Gastroesophageal sphincter (tissue), 4 donors: ENCODE results near the gene ZBTB43. TPM values are rescaled to one million over a fixed set of nuclear protein-coding genes. Genes with fewer than 3 reads are reported as not detected.

ENCODE experiments used
- ATAC-seq: fragments of 150-250 bp; one replicate; pipeline ENCODE4 v1.9.1; 2016; ENCODE audit warnings: mild to moderate bottlenecking, moderate library complexity
- H3K27ac ChIP-seq, 4 donors: fragments of 200-600 bp; sonication (generic) in 3 of 4; 1 replicate in 3 of 4; 2 replicates in 1 of 4; pipeline ENCODE4 v1.5.1; 2016 to 2019
- H3K27me3 ChIP-seq: fragments of 200-600 bp; sonication (generic); one replicate; pipeline ENCODE4 v1.5.1; 2019
- H3K36me3 ChIP-seq, 2 donors: fragments of 200-600 bp; sonication (generic); one replicate each; pipeline ENCODE4 v1.5.1; 2019; ENCODE audit warnings: control low read depth in 1 of 2
- H3K4me1 ChIP-seq, 3 donors: fragments of 200-600 bp; sonication (generic); 1 replicate in 2 of 3; 2 replicates in 1 of 3; pipeline ENCODE4 v1.5.1; 2016 to 2019; ENCODE audit warnings: control low read depth in 2 of 3
- H3K4me3 ChIP-seq, 2 donors: fragments of 200-600 bp; sonication (generic); one replicate each; pipeline ENCODE4 v1.5.1; 2019; ENCODE audit warnings: mild to moderate bottlenecking in 1 of 2, moderate library complexity in 1 of 2
- H3K9me3 ChIP-seq, 3 donors: fragments of 200-600 bp; sonication (generic); one replicate each; pipeline ENCODE4 v1.5.1; 2017 to 2019; ENCODE audit warnings: control low read depth in 2 of 3
- EP300 ChIP-seq: sonication (generic); formaldehyde crosslinking; IDR thresholded peaks from one replicate; pipeline ENCODE4 v1.6.1; 2017; ENCODE audit warnings: antibody characterized with exemption, mild to moderate bottlenecking
- POLR2A ChIP-seq, 2 donors: fragments of 450-650 bp; IDR thresholded peaks; one replicate each; pipeline ENCODE4 v1.6.1; 2017; ENCODE audit warnings: antibody characterized with exemption in 2 of 2, mild to moderate bottlenecking in 2 of 2, moderate library complexity in 1 of 2
- POLR2AphosphoS5 ChIP-seq: sonication (generic); formaldehyde crosslinking; IDR thresholded peaks from one replicate; pipeline ENCODE4 v1.6.1; 2017; ENCODE audit warnings: antibody characterized with exemption
- WGBS, 2 donors: methylation state at CpG; one replicate each; pipeline ENCODE4 v1.1.5; 2018; ENCODE audit warnings: low coverage in 1 of 2; 5-methylcytosine and 5-hydroxymethylcytosine counted together
- total RNA-seq, 4 donors: library from RNA; depleted of rRNA; stranded (reverse); fragments of >200 nt; gene quantifications; one replicate each; pipeline ENCODE4 v1.1.0, GENCODE V29; 2016
- TF ChIP-seq, protein P1 (sequence below), 4 experiments: fragments of 200-600 bp in 2 of 4; fragments of 450-650 bp in 2 of 4; sonication (generic) in 1 of 4; IDR thresholded peaks; one replicate each; pipeline ENCODE4 v1.5.1; 2017 to 2019; ENCODE audit warnings: antibody characterized with exemption in 4 of 4, mild to moderate bottlenecking in 2 of 4, moderate library complexity in 2 of 4

Gene ZBTB43
- total RNA-seq, 4 donors from 2014 or later: 9.7 to 12.3 (median 10.7) TPM

DNA sequence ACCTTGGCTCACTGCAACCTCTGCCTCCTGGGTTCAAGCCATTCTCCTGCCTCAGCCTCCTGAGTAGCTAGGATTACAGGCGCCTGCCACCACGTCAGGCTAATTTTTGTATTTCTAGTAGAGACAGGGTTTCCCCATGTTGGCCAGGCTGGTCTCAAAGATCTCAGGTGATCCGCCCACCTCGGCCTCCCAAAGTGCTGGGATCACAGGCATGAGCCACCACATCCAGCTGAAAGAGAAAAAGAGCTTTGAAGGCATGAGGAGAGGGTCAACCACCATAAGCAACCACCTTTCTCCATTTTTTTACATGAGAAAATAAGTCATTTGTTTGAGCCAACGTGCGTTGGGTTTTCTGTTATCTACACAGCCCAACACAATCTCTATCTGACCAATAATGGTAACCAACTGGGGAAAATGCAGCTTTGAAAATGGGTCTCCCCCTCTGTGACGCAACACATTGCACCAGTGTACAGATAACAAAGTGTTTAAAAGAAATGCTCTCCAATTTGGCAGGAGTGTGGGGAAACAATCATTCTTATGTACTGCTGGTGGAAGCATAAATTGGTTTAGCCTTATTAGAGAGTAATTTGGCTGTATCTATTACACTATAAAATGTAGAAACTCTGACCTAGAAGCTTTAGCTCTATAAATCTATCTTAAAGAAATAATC lies 45.8 kb upstream of the ZBTB43 start:
- 43% methylated on average over 3 of the region's 7 CpGs; no CpG with 5 or more reads in 1 of the 2 donors for WGBS, 2 donors
- Histone ChIP-seq H3K27me3 (peaks cover 39% of the 10 kb centered on the region), H3K9me3 (no peaks in the 10 kb centered on the region), H3K4me3 (no peak overlapping the region), H3K27ac (no peak overlapping the region), H3K4me1 (no peaks in the 10 kb centered on the region), H3K36me3 (no peaks in the 10 kb centered on the region)
- ATAC-seq: no peak
- TF ChIP-seq POLR2AphosphoS5 (no peak), EP300 (no peak)

DNA sequence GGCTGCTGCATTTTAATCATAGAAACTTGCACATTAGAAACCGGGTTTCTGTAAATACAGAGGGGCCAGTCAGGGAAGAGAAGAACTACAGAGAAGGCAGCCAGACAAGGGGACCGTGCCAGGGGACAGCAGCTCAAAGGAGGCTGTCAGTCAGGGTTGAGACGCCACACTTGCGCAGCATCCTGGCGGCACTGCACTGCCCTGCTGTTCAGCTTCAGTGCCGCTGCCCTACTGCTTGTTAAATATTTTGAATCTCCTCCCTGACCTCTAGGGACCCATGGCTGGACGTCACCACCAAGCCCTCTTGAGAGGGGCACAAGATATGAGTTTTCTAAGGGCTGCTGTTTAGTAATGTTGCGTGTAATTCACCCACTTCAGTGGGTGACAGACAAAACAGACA lies 43.6 kb upstream of the ZBTB43 start:
- peaks cover 36% of the 10 kb centered on the region for H3K27me3 ChIP-seq
- ATAC-seq: no peak
- H3K4me3 ChIP-seq: no peak overlapping the region
- H3K27ac ChIP-seq: no peak overlapping the region
- TF ChIP-seq EP300: no peak
- no peak for TF ChIP-seq POLR2AphosphoS5
- TF ChIP-seq POLR2A (IDR thresholded peaks at IDR 0.05): no peak
- TF ChIP-seq, protein P1, sequence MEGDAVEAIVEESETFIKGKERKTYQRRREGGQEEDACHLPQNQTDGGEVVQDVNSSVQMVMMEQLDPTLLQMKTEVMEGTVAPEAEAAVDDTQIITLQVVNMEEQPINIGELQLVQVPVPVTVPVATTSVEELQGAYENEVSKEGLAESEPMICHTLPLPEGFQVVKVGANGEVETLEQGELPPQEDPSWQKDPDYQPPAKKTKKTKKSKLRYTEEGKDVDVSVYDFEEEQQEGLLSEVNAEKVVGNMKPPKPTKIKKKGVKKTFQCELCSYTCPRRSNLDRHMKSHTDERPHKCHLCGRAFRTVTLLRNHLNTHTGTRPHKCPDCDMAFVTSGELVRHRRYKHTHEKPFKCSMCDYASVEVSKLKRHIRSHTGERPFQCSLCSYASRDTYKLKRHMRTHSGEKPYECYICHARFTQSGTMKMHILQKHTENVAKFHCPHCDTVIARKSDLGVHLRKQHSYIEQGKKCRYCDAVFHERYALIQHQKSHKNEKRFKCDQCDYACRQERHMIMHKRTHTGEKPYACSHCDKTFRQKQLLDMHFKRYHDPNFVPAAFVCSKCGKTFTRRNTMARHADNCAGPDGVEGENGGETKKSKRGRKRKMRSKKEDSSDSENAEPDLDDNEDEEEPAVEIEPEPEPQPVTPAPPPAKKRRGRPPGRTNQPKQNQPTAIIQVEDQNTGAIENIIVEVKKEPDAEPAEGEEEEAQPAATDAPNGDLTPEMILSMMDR (IDR thresholded peaks at IDR 0.05): no peak
- H3K9me3 ChIP-seq: no peaks in the 10 kb centered on the region
- no peaks in the 10 kb centered on the region for H3K4me1 ChIP-seq
- no peaks in the 10 kb centered on the region for H3K36me3 ChIP-seq
- WGBS, 2 donors: 32 to 51% methylated on average over 3 to 8 of the region's 8 CpGs

DNA sequence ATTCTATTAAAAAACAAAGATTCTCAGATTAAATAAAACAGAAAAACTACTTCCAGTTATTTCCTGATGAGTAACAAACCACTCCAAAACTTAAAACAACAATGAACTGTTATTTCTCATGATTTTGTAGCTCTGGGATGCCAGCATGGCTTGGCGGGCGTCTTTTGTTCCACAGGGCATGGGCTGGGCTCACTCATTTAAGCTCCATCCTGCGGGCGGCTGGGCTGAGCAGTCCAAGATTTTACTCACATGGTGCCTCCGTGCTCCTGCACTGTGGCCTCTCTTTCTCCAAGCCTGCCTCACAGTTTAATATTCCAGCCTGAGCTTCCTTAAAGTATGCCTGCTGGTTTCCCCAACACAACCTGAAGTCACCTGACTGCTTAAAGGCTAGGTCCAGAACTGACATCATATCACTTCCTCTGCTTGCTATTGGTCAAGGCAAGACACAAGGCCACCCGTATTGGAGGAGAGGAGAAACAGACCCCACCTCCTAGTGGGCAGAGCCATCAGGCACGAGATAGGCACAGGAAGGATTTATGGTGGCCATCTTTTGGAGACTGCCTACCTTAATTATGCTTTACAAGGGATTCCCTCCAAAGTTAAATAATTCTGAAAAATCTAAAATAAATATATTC lies 41.6 kb upstream of the ZBTB43 start:
- Histone ChIP-seq H3K4me3 (no peak overlapping the region), H3K4me1 (no peaks in the 10 kb centered on the region), H3K36me3 (no peaks in the 10 kb centered on the region), H3K27me3 (peaks cover 32% of the 10 kb centered on the region), H3K9me3 (no peaks in the 10 kb centered on the region), H3K27ac (no peak overlapping the region)
- no peak for ATAC-seq
- TF ChIP-seq, protein P1 (IDR thresholded peaks at IDR 0.05): no peak
- no peak for TF ChIP-seq POLR2A (IDR thresholded peaks at IDR 0.05)
- TF ChIP-seq EP300: no peak
- WGBS, 2 donors: 81 to 91% methylated on average over 5 to 7 of the region's 7 CpGs

DNA sequence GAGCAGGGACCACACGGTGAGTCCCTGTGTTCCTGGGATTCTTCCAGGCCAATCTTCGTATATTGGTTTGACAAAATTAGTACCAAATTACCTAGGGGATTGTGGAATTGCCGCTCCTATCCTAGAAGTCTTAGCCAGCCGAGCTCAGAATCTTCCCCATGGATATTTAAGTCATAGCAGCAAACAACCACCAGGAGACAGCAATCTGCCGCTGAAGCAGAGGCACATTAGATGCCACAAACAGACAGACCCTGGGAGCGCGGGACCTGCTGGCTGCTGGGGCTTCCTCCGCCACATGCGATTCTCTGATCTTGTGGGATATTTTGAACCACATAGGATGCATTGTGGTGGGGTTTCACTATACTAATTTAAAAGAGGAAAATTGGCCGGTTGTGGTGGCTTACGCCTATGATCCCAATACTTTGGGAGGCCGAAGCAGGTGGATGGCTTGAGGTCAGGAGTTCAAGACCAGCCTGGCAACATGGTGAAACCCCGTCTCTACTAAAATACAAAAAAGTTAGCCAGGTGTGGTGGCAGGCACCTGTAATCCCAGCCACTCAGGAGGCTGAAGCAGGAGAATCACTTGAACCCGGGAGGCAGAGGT lies 31.7 kb upstream of the ZBTB43 start:
- Histone ChIP-seq H3K36me3 (no peaks in the 10 kb centered on the region), H3K4me1 (no peaks in the 10 kb centered on the region), H3K4me3 (no peak overlapping the region), H3K27me3 (peaks cover 46% of the 10 kb centered on the region), H3K27ac (no peak overlapping the region), H3K9me3 (peaks cover 0 to 14% (median 0%) of the 10 kb centered on the region in 3 donors)
- no peak for TF ChIP-seq EP300
- TF ChIP-seq, protein P1 (IDR thresholded peaks at IDR 0.05): peak in 3 of 4 experiments; percentile 6 to 26 (median 21)
- ATAC-seq: no peak
- WGBS, 2 donors: 48 to 58% methylated on average over 10 to 14 of the region's 14 CpGs

DNA sequence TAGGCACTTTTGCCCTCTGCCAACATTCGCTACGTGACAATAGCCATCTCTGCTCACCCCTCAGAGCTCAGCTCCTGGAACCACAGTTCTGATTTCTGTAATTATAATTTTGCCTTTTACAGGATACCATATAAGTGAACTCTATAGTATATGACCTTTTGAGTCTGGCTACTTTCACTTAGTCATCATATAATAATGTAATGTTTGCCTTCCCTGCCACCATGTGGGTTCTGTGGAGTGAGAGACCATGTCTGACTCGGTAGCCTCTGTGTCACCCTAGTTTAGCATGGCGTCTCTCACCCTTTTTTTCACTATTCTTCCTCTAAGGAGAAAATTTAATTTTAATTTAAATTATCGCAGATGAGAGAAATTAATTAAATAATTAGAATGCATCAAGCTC lies 28.9 kb upstream of the ZBTB43 start:
- Histone ChIP-seq H3K27ac (no peak overlapping the region), H3K4me3 (no peak overlapping the region), H3K4me1 (no peaks in the 10 kb centered on the region), H3K36me3 (no peaks in the 10 kb centered on the region), H3K27me3 (peaks cover 72% of the 10 kb centered on the region), H3K9me3 (no peaks in the 10 kb centered on the region)
- no peak for ATAC-seq
- TF ChIP-seq, protein P1 (IDR thresholded peaks at IDR 0.05): no peak
- TF ChIP-seq POLR2A (IDR thresholded peaks at IDR 0.05): no peak
- 83 to 98% methylated on average over 5 of the region's 5 CpGs for WGBS, 2 donors
